Hepatocyte (in vitro differentiated cells): ENCODE results near the gene WDR72. TPM values are rescaled to one million over a fixed set of nuclear protein-coding genes. Genes with fewer than 3 reads are reported as not detected.

Experiments used
- DNase-seq: peaks from one replicate; pipeline ENCODE4 v3.0.0-alpha.2; 2016; ENCODE audit warnings: low spot score
- H2AFZ ChIP-seq: fragments of 200-600 bp; sonication (generic); 2 replicates; pipeline ENCODE4 v1.6.0; 2016; ENCODE audit warnings: antibody characterized with exemption, mild to moderate bottlenecking
- H3K27ac ChIP-seq: fragments of 200-600 bp; sonication (generic); 2 replicates; pipeline ENCODE4 v1.5.1; 2016; ENCODE audit warnings: mild to moderate bottlenecking
- H3K27me3 ChIP-seq: fragments of 200-600 bp; sonication (generic); 2 replicates; pipeline ENCODE4 v1.6.1; 2016
- H3K36me3 ChIP-seq: fragments of 200-600 bp; sonication (generic); replicated peaks from 2 replicates; pipeline ENCODE4 v1.5.1; 2016; ENCODE audit warnings: low read depth; ENCODE audit not compliant: insufficient read depth
- H3K4me1 ChIP-seq: fragments of 200-600 bp; sonication (generic); 2 replicates; pipeline ENCODE4 v1.5.1; 2016; ENCODE audit warnings: mild to moderate bottlenecking, moderate library complexity; ENCODE audit not compliant: insufficient read depth
- H3K4me2 ChIP-seq: fragments of 200-600 bp; sonication (generic); 2 replicates; pipeline ENCODE4 v1.6.0; 2016
- H3K4me3 ChIP-seq: fragments of 200-600 bp; sonication (generic); 2 replicates; pipeline ENCODE4 v1.5.1; 2016; ENCODE audit warnings: mild to moderate bottlenecking
- H3K79me2 ChIP-seq: fragments of 200-600 bp; sonication (generic); 2 replicates; pipeline ENCODE4 v1.6.0; 2017; ENCODE audit warnings: mild to moderate bottlenecking
- H3K9me2 ChIP-seq: fragments of 200-600 bp; sonication (generic); replicated peaks from 2 replicates; pipeline ENCODE4 v1.6.0; 2017; ENCODE audit warnings: mild to moderate bottlenecking; ENCODE audit not compliant: insufficient read depth
- H3K9me3 ChIP-seq: fragments of 200-600 bp; sonication (generic); 2 replicates; pipeline ENCODE4 v1.5.1; 2016; ENCODE audit warnings: low read depth, mild to moderate bottlenecking
- H4K20me1 ChIP-seq: fragments of 200-600 bp; sonication (generic); 2 replicates; pipeline ENCODE4 v1.6.0; 2016; ENCODE audit warnings: mild to moderate bottlenecking; ENCODE audit not compliant: insufficient read depth, poor library complexity, severe bottlenecking
- EZH2 ChIP-seq: fragments of 200-600 bp; sonication (generic); IDR thresholded peaks from 2 replicates; pipeline ENCODE4 v1.6.1; 2016; ENCODE audit warnings: antibody characterized with exemption, mild to moderate bottlenecking, borderline replicate concordance
- EZH2phosphoT487 ChIP-seq: fragments of 200-600 bp; sonication (generic); IDR thresholded peaks from one replicate; pipeline ENCODE4 v1.6.1; 2018; ENCODE audit warnings: antibody characterized with exemption, mild to moderate bottlenecking, low read depth, moderate library complexity; ENCODE audit not compliant: unreplicated experiment, severe bottlenecking
- WGBS: methylation state at CpG from one replicate; pipeline ENCODE4 v1.1.6; 2016; ENCODE audit warnings: low lambda C conversion rate; ENCODE audit errors: missing lambda C conversion rate; 5-methylcytosine and 5-hydroxymethylcytosine counted together
- polyA plus RNA-seq: library from polyadenylated mRNA; unstranded; fragments of >200 nt; fragmentation: Nextera tagmentation; extraction: Ambion mirVana; gene quantifications from 2 replicates; pipeline ENCODE4 v1.2.1, GENCODE V29; 2016
- total RNA-seq: library from RNA; depleted of rRNA; stranded (reverse); fragments of >200 nt; gene quantifications from 2 replicates; pipeline ENCODE4 v1.2.3, GENCODE V29; 2014
- TF ChIP-seq, protein P1 (sequence below): fragments of 200-600 bp; sonication (generic); IDR thresholded peaks from 2 replicates; pipeline ENCODE4 v1.5.1; 2016; ENCODE audit warnings: antibody characterized with exemption, mild to moderate bottlenecking; ENCODE audit not compliant: poor library complexity

WDR72 gene
- total RNA-seq (6.0 and 6.4 TPM in 2 replicates), polyA plus RNA-seq (2.6 and 3.5 TPM in 2 replicates)

DNA sequence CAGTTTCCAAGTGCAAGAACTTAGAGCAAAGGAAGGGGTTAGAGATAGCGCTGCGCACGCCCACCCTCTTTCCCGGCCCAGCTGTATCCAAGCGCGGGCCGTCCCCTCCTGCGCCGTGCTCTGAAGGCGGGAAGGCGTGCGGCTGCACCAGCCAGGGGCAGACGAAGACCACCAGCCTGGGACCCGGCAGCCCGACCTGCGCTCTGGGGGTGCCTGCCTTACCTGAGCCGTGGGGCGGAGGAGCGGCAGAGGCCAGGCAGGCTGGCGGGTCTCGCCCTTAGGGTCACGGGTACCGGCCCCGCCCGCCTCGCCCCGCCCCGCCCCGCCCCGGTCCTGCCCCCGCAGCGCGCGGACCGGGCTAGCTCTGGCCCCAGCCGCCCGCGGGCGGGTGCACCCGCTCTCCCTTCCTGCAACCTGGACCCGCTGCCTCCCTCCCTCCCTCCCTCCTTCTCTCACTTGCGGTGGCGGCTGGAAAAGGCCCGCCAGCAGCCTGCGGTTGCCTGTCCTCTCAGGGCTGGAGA is at the start of gene WDR72:
Gene WDR72 (minus strand): TSS at position 253 of the 521 bp plus-strand sequence. CDS start 26,514 bp downstream, outside the sequence.
- H3K4me1 ChIP-seq = no peaks in the 10 kb centered on the region
- H3K27me3 ChIP-seq = peaks cover 6% of the 10 kb centered on the region
- TF ChIP-seq, protein P1, sequence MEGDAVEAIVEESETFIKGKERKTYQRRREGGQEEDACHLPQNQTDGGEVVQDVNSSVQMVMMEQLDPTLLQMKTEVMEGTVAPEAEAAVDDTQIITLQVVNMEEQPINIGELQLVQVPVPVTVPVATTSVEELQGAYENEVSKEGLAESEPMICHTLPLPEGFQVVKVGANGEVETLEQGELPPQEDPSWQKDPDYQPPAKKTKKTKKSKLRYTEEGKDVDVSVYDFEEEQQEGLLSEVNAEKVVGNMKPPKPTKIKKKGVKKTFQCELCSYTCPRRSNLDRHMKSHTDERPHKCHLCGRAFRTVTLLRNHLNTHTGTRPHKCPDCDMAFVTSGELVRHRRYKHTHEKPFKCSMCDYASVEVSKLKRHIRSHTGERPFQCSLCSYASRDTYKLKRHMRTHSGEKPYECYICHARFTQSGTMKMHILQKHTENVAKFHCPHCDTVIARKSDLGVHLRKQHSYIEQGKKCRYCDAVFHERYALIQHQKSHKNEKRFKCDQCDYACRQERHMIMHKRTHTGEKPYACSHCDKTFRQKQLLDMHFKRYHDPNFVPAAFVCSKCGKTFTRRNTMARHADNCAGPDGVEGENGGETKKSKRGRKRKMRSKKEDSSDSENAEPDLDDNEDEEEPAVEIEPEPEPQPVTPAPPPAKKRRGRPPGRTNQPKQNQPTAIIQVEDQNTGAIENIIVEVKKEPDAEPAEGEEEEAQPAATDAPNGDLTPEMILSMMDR = no peak
- no peak for TF ChIP-seq EZH2
- no peak for TF ChIP-seq EZH2phosphoT487
- 8% methylated on average over 20 of the region's 45 CpGs for WGBS
- H3K36me3 ChIP-seq = no peaks in the 10 kb centered on the region
- peak within 1 kb of the TSS; percentile 93 for H3K4me2 ChIP-seq
- peak within 1 kb of the TSS; percentile 36 for H3K4me3 ChIP-seq
- no peak within 1 kb of the TSS for H3K27ac ChIP-seq
- no peaks in the 10 kb centered on the region for H3K9me2 ChIP-seq
- no peaks in the 10 kb centered on the region for H4K20me1 ChIP-seq
- H3K79me2 ChIP-seq = no peaks in the 10 kb centered on the region
- DNase-seq = peak; percentile 62
- no peaks in the 10 kb centered on the region for H3K9me3 ChIP-seq
- peak within 1 kb of the TSS; percentile 63 for H2AFZ ChIP-seq

DNA sequence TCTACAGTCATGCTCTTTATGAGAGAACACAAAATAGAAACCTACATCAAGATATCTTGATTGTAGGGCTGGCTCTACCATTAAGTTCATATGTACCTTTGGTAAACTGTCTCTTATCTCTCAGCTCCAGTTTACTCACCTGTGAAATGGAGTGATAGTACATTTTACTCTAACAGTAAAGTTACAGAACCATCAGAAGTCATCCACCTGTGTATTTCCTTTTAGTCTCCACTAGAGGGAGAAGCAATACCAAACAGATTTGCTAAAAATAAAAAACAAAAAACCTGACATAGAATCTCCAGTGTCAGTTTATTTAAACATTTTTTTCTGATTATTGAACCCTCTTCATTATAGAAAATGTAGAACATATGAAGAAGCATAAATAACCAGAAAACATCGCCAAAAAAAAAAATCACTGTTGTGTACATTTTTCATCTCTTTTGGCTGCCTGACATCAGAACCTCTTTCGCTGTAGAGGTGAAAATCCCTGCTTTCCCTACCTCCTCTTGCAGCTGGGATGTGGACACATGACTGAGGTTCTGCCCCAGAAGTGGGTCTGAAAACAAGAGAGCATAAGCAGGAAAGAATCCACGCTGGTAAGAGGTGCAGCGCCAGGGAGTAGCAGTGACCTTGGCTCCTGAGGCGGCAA is 48.7 kb upstream of the WDR72 start:
- H3K79me2 ChIP-seq = no peaks in the 10 kb centered on the region
- no peaks in the 10 kb centered on the region for H3K27me3 ChIP-seq
- no peaks in the 10 kb centered on the region for H3K4me1 ChIP-seq
- no peaks in the 10 kb centered on the region for H3K9me2 ChIP-seq
- TF ChIP-seq, protein P1 = peak; percentile 70
- TF ChIP-seq EZH2 = no peak
- no peak overlapping the region for H3K27ac ChIP-seq
- no peaks in the 10 kb centered on the region for H3K9me3 ChIP-seq
- H2AFZ ChIP-seq = no peak overlapping the region
- H3K4me2 ChIP-seq = no peak overlapping the region
- no peak for DNase-seq
- no peak overlapping the region for H3K4me3 ChIP-seq
- H4K20me1 ChIP-seq = no peaks in the 10 kb centered on the region
- 52% methylated on average over 5 of the region's 5 CpGs for WGBS
- H3K36me3 ChIP-seq = no peaks in the 10 kb centered on the region

- no peak overlapping the region for H3K4me2 ChIP-seq
- TF ChIP-seq EZH2phosphoT487 = no peak
- TF ChIP-seq EZH2 = no peak
- TF ChIP-seq, protein P1 = no peak
- no peaks in the 10 kb centered on the region for H3K36me3 ChIP-seq
- no peaks in the 10 kb centered on the region for H3K79me2 ChIP-seq
- no peaks in the 10 kb centered on the region for H3K27me3 ChIP-seq
- no peaks in the 10 kb centered on the region for H3K9me2 ChIP-seq
- H4K20me1 ChIP-seq = no peaks in the 10 kb centered on the region
- no peak overlapping the region for H3K4me3 ChIP-seq
- no peak overlapping the region for H3K27ac ChIP-seq
- no peak overlapping the region for H2AFZ ChIP-seq
- DNase-seq = no peak
- WGBS = 82% methylated on average over 1 of the region's 1 CpG
- no peaks in the 10 kb centered on the region for H3K4me1 ChIP-seq
- no peaks in the 10 kb centered on the region for H3K9me3 ChIP-seq
Measured at GRCh38 chr15:53807501-53807900, 48.0 kb upstream of the WDR72 start.
